HFF-Myc (cell line): Measurements from ENCODE around the gene LSP1.

Experiments used
- DNase-seq: peaks from one replicate; pipeline ENCODE4 v3.0.0-alpha.2; 2011; ENCODE audit warnings: low read depth; ENCODE audit errors: extremely low read depth
- H3K4me3 ChIP-seq: replicated peaks from 2 replicates; pipeline ENCODE4 v1.5.1; 2011; ENCODE audit warnings: low read depth, mild to moderate bottlenecking, control low read depth, low read length
- TF ChIP-seq, protein P1 (sequence below): IDR thresholded peaks from 2 replicates; pipeline ENCODE4 v1.5.1; 2012; ENCODE audit warnings: mild to moderate bottlenecking, low read depth, low read length, control low read depth; ENCODE audit errors: missing control alignments

The LSP1 gene

DNA sequence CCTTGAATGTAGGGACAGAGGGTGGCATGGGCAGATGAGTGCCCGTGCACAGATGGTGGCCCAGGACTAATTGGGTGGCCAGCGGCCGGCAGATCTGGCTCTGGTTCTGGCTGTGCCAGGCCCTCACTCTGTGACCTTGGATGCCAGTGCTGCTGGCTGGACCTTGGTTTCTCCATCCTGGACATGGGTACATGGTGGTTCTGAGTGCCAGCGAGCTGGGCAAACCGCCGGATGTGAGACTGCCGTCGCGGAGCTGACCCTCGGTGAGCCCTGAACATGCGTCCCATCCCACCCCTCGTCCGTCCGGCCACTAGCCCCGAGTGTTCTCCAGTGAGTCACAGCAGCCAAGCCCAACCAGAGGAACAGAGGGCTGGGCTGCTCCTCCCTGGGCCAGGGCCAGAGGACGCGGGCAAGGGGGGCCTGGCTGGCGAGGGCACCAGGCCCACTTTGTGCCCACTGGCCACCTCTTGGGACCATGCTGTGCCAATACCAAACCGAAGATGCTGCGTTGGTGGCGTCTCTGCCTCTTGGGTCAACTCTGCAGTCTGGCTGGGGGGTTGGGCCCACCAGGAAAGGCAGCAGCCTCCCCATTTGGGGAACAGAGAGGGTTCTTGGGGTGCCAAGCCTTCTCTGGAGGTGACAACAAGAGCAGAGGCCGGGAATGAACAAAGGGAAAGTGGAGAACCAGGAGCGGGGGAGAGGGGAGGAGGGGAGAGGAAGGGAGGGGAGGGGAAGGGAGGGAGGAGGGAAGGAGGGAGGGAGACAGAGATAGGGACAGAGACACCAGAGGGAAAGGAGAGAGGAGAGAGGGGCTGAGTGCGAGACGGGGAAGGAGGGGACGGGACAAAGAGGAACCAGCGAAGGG lies 10.7 kb downstream of the LSP1 start:
- peak; percentile 44 for DNase-seq
- no peak overlapping the region for H3K4me3 ChIP-seq
- TF ChIP-seq, protein P1, sequence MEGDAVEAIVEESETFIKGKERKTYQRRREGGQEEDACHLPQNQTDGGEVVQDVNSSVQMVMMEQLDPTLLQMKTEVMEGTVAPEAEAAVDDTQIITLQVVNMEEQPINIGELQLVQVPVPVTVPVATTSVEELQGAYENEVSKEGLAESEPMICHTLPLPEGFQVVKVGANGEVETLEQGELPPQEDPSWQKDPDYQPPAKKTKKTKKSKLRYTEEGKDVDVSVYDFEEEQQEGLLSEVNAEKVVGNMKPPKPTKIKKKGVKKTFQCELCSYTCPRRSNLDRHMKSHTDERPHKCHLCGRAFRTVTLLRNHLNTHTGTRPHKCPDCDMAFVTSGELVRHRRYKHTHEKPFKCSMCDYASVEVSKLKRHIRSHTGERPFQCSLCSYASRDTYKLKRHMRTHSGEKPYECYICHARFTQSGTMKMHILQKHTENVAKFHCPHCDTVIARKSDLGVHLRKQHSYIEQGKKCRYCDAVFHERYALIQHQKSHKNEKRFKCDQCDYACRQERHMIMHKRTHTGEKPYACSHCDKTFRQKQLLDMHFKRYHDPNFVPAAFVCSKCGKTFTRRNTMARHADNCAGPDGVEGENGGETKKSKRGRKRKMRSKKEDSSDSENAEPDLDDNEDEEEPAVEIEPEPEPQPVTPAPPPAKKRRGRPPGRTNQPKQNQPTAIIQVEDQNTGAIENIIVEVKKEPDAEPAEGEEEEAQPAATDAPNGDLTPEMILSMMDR, result no peak

GRCh38 chr11:1864231-1864630 lies 11.3 kb downstream of the LSP1 start:
- TF ChIP-seq, protein P1, result no peak
- H3K4me3 ChIP-seq, result no peak overlapping the region
- DNase-seq, result no peak

GRCh38 chr11:1864831-1865665 lies 12.2 kb downstream of the LSP1 start:
- no peak for DNase-seq
- no peak overlapping the region for H3K4me3 ChIP-seq
- TF ChIP-seq, protein P1, result no peak

GRCh38 chr11:1866226-1866625 lies 13.3 kb downstream of the LSP1 start:
- no peak overlapping the region for H3K4me3 ChIP-seq
- TF ChIP-seq, protein P1, result no peak
- DNase-seq, result no peak

- TF ChIP-seq, protein P1, result no peak
- no peak for DNase-seq
- no peak overlapping the region for H3K4me3 ChIP-seq
Measured at GRCh38 chr11:1866776-1867175, 13.9 kb downstream of the LSP1 start.

DNA sequence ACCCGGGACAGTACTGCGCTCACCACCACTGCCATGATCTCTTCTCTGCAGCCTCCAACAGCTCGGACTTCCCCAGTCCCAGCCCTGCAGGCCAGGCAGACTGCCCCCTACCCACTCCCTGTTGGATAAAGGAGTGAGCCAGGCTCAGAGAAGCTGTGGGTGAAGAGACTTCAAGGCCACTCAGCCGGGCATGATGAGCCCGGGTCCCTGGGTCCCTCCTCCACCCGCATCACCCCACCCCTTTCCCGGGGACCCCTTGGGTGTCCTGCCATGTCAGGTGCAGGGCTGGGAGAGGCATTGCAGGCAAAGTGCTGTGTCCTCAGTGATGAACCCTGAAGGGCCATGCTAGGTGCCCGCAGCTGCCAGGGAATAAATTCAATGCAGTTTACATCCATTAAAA lies 14.5 kb downstream of the LSP1 start:
- no peak for DNase-seq
- TF ChIP-seq, protein P1, result no peak
- H3K4me3 ChIP-seq, result no peak overlapping the region
